ENCODE data around the gene SORBS2.

SORBS2 gene

GRCh38 chr4:185623444-185624258 lies 188.3 kb downstream of the SORBS2 start:
- no peak overlapping the region for H3K9ac ChIP-seq (ENCODE audit: low read length)
- H3K4ac ChIP-seq (ENCODE audit: low read depth, low read length): no peak overlapping the region
- H3K4me3 ChIP-seq (ENCODE audit: low read length): no peak overlapping the region
- H4K5ac ChIP-seq (ENCODE audit: low read length): no peak overlapping the region
- WGBS (ENCODE audit: extremely low coverage, insufficient coverage, low lambda C conversion rate): no CpG with 5 or more reads among the region's 46 CpGs
- no peak overlapping the region for H2AK5ac ChIP-seq (ENCODE audit: low read length)
- H4K8ac ChIP-seq (ENCODE audit: low read depth, low read length): no peak overlapping the region
- H3K27me3 ChIP-seq (ENCODE audit: insufficient read depth, low read length, poor library complexity): no peaks in the 10 kb centered on the region
- no peak overlapping the region for H2BK120ac ChIP-seq (ENCODE audit: low read depth, low read length)
- H3K36me3 ChIP-seq (ENCODE audit: control insufficient read depth, insufficient read depth, low read length): no peaks in the 10 kb centered on the region
- no peak overlapping the region for H3K4me2 ChIP-seq (ENCODE audit: low read length)
- H3K18ac ChIP-seq (ENCODE audit: low read length): no peak overlapping the region
- no peaks in the 10 kb centered on the region for H3K4me1 ChIP-seq (ENCODE audit: control insufficient read depth, low read depth, low read length)
- no peaks in the 10 kb centered on the region for H3K79me2 ChIP-seq (ENCODE audit: control insufficient read depth, insufficient read depth, low read length)
- H3K56ac ChIP-seq (ENCODE audit: low read length): no peak overlapping the region
- no peak for DNase-seq
- no peaks in the 10 kb centered on the region for H3K79me1 ChIP-seq (ENCODE audit: low read length)
- no peak overlapping the region for H2BK5ac ChIP-seq (ENCODE audit: low read length)
- H2BK15ac ChIP-seq (replicated peaks; ENCODE audit: low read depth): no peak overlapping the region
- H3K27ac ChIP-seq (ENCODE audit: low read depth, low read length): no peak overlapping the region
- H3K23ac ChIP-seq (ENCODE audit: low read length): no peak overlapping the region

- no peak overlapping the region for H3K18ac ChIP-seq (ENCODE audit: low read length)
- no peaks in the 10 kb centered on the region for H3K4me1 ChIP-seq (ENCODE audit: control insufficient read depth, low read depth, low read length)
- no peak overlapping the region for H2BK15ac ChIP-seq (replicated peaks; ENCODE audit: low read depth)
- H4K8ac ChIP-seq (ENCODE audit: low read depth, low read length): no peak overlapping the region
- no peaks in the 10 kb centered on the region for H3K36me3 ChIP-seq (ENCODE audit: control insufficient read depth, insufficient read depth, low read length)
- H3K79me2 ChIP-seq (ENCODE audit: control insufficient read depth, insufficient read depth, low read length): no peaks in the 10 kb centered on the region
- H3K4me2 ChIP-seq (ENCODE audit: low read length): no peak overlapping the region
- WGBS (ENCODE audit: extremely low coverage, insufficient coverage, low lambda C conversion rate): no CpG with 5 or more reads among the region's 4 CpGs
- H4K5ac ChIP-seq (ENCODE audit: low read length): no peak overlapping the region
- no peaks in the 10 kb centered on the region for H3K27me3 ChIP-seq (ENCODE audit: insufficient read depth, low read length, poor library complexity)
- no peak overlapping the region for H3K4me3 ChIP-seq (ENCODE audit: low read length)
- H3K79me1 ChIP-seq (ENCODE audit: low read length): no peaks in the 10 kb centered on the region
- no peak overlapping the region for H3K27ac ChIP-seq (ENCODE audit: low read depth, low read length)
- no peak overlapping the region for H3K9ac ChIP-seq (ENCODE audit: low read length)
- H3K4ac ChIP-seq (ENCODE audit: low read depth, low read length): no peak overlapping the region
- H3K23ac ChIP-seq (ENCODE audit: low read length): no peak overlapping the region
- no peak overlapping the region for H2BK5ac ChIP-seq (ENCODE audit: low read length)
- no peak overlapping the region for H2BK120ac ChIP-seq (ENCODE audit: low read depth, low read length)
- DNase-seq: no peak
- no peak overlapping the region for H2AK5ac ChIP-seq (ENCODE audit: low read length)
- H3K56ac ChIP-seq (ENCODE audit: low read length): no peak overlapping the region
Measured at GRCh38 chr4:185608185-185608584, 203.8 kb downstream of the SORBS2 start.

- no peak for DNase-seq
- H3K18ac ChIP-seq (ENCODE audit: low read length): no peak overlapping the region
- H3K4me1 ChIP-seq (ENCODE audit: control insufficient read depth, low read depth, low read length): no peaks in the 10 kb centered on the region
- no peak overlapping the region for H3K9ac ChIP-seq (ENCODE audit: low read length)
- no peak overlapping the region for H3K4ac ChIP-seq (ENCODE audit: low read depth, low read length)
- no peak overlapping the region for H3K4me3 ChIP-seq (ENCODE audit: low read length)
- no peaks in the 10 kb centered on the region for H3K79me2 ChIP-seq (ENCODE audit: control insufficient read depth, insufficient read depth, low read length)
- no peaks in the 10 kb centered on the region for H3K79me1 ChIP-seq (ENCODE audit: low read length)
- H2BK5ac ChIP-seq (ENCODE audit: low read length): no peak overlapping the region
- H4K5ac ChIP-seq (ENCODE audit: low read length): no peak overlapping the region
- H3K4me2 ChIP-seq (ENCODE audit: low read length): no peak overlapping the region
- no peak overlapping the region for H4K8ac ChIP-seq (ENCODE audit: low read depth, low read length)
- H2AK5ac ChIP-seq (ENCODE audit: low read length): no peak overlapping the region
- H3K56ac ChIP-seq (ENCODE audit: low read length): no peak overlapping the region
- H2BK120ac ChIP-seq (ENCODE audit: low read depth, low read length): no peak overlapping the region
- no peaks in the 10 kb centered on the region for H3K36me3 ChIP-seq (ENCODE audit: control insufficient read depth, insufficient read depth, low read length)
- no CpG with 5 or more reads among the region's 3 CpGs for WGBS (ENCODE audit: extremely low coverage, insufficient coverage, low lambda C conversion rate)
- H3K27ac ChIP-seq (ENCODE audit: low read depth, low read length): no peak overlapping the region
- no peak overlapping the region for H2BK15ac ChIP-seq (replicated peaks; ENCODE audit: low read depth)
- no peaks in the 10 kb centered on the region for H3K27me3 ChIP-seq (ENCODE audit: insufficient read depth, low read length, poor library complexity)
- no peak overlapping the region for H3K23ac ChIP-seq (ENCODE audit: low read length)
Measured at GRCh38 chr4:185602397-185602796, 209.6 kb downstream of the SORBS2 start.

- no peaks in the 10 kb centered on the region for H3K36me3 ChIP-seq (ENCODE audit: control insufficient read depth, insufficient read depth, low read length)
- no peak overlapping the region for H2BK15ac ChIP-seq (replicated peaks; ENCODE audit: low read depth)
- H4K5ac ChIP-seq (ENCODE audit: low read length): no peak overlapping the region
- no peak overlapping the region for H2BK120ac ChIP-seq (ENCODE audit: low read depth, low read length)
- H2BK5ac ChIP-seq (ENCODE audit: low read length): no peak overlapping the region
- H3K27me3 ChIP-seq (ENCODE audit: insufficient read depth, low read length, poor library complexity): no peaks in the 10 kb centered on the region
- DNase-seq: no peak
- H3K4me3 ChIP-seq (ENCODE audit: low read length): no peak overlapping the region
- no CpG with 5 or more reads among the region's 9 CpGs for WGBS (ENCODE audit: extremely low coverage, insufficient coverage, low lambda C conversion rate)
- no peak overlapping the region for H3K9ac ChIP-seq (ENCODE audit: low read length)
- H3K79me2 ChIP-seq (ENCODE audit: control insufficient read depth, insufficient read depth, low read length): no peaks in the 10 kb centered on the region
- H3K4me1 ChIP-seq (ENCODE audit: control insufficient read depth, low read depth, low read length): no peaks in the 10 kb centered on the region
- no peak overlapping the region for H3K56ac ChIP-seq (ENCODE audit: low read length)
- no peak overlapping the region for H3K18ac ChIP-seq (ENCODE audit: low read length)
- H3K4ac ChIP-seq (ENCODE audit: low read depth, low read length): no peak overlapping the region
- no peaks in the 10 kb centered on the region for H3K79me1 ChIP-seq (ENCODE audit: low read length)
- no peak overlapping the region for H3K4me2 ChIP-seq (ENCODE audit: low read length)
- no peak overlapping the region for H2AK5ac ChIP-seq (ENCODE audit: low read length)
- H4K8ac ChIP-seq (ENCODE audit: low read depth, low read length): no peak overlapping the region
- H3K27ac ChIP-seq (ENCODE audit: low read depth, low read length): no peak overlapping the region
- H3K23ac ChIP-seq (ENCODE audit: low read length): no peak overlapping the region
Measured at GRCh38 chr4:185600801-185601434, 211.1 kb downstream of the SORBS2 start.

- H4K8ac ChIP-seq (ENCODE audit: low read depth, low read length): no peak overlapping the region
- WGBS (ENCODE audit: extremely low coverage, insufficient coverage, low lambda C conversion rate): no CpG with 5 or more reads among the region's 12 CpGs
Measured at GRCh38 chr4:185599553-185600243, 212.3 kb downstream of the SORBS2 start.

More at GRCh38 chr4:185599553-185600243, 212.3 kb downstream of the SORBS2 start:
- H3K18ac ChIP-seq (ENCODE audit: low read length): no peak overlapping the region
- no peak overlapping the region for H3K4me2 ChIP-seq (ENCODE audit: low read length)
- H3K9ac ChIP-seq (ENCODE audit: low read length): no peak overlapping the region
- H4K5ac ChIP-seq (ENCODE audit: low read length): no peak overlapping the region
- no peak overlapping the region for H3K27ac ChIP-seq (ENCODE audit: low read depth, low read length)
- H3K4me1 ChIP-seq (ENCODE audit: control insufficient read depth, low read depth, low read length): no peaks in the 10 kb centered on the region
- H2BK15ac ChIP-seq (replicated peaks; ENCODE audit: low read depth): no peak overlapping the region
- no peak overlapping the region for H3K56ac ChIP-seq (ENCODE audit: low read length)
- no peaks in the 10 kb centered on the region for H3K79me1 ChIP-seq (ENCODE audit: low read length)
- no peaks in the 10 kb centered on the region for H3K27me3 ChIP-seq (ENCODE audit: insufficient read depth, low read length, poor library complexity)
- DNase-seq: no peak
- H3K4me3 ChIP-seq (ENCODE audit: low read length): no peak overlapping the region
- H3K36me3 ChIP-seq (ENCODE audit: control insufficient read depth, insufficient read depth, low read length): no peaks in the 10 kb centered on the region
- H3K79me2 ChIP-seq (ENCODE audit: control insufficient read depth, insufficient read depth, low read length): no peaks in the 10 kb centered on the region
- no peak overlapping the region for H2AK5ac ChIP-seq (ENCODE audit: low read length)
- no peak overlapping the region for H3K4ac ChIP-seq (ENCODE audit: low read depth, low read length)
- H2BK120ac ChIP-seq (ENCODE audit: low read depth, low read length): no peak overlapping the region
- H2BK5ac ChIP-seq (ENCODE audit: low read length): no peak overlapping the region
- H3K23ac ChIP-seq (ENCODE audit: low read length): no peak overlapping the region
